HG03175 (cell line): Measurements from ENCODE around the gene UBL7.

Source experiments
- ATAC-seq: cut with Tn5 transposase; IDR thresholded peaks from one replicate; pipeline ENCODE4 v1.9.1; 2021; ENCODE audit warnings: mild to moderate bottlenecking, moderate library complexity; ENCODE audit not compliant: unreplicated experiment

UBL7 gene

DNA sequence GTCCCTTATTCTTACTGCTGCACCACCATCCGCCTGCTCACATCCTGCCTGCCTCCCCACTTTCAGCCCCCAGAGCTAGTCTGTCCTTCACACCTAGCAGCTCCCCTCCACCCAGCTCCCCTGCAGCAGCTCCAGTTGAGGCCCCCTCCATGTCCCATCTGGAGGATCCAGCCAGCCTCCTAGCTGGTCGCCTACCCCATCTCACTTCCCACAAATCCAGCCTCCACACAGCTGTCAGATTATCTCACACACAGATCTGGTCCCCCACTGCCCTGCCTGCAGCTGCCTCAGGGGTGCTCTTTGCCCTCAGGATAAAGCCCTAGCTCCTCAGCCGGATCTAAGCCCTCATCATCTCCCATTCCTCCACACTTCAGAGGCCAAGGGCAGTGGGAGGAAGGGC is 18.4 kb downstream of the UBL7 start:
- no peak for ATAC-seq

DNA sequence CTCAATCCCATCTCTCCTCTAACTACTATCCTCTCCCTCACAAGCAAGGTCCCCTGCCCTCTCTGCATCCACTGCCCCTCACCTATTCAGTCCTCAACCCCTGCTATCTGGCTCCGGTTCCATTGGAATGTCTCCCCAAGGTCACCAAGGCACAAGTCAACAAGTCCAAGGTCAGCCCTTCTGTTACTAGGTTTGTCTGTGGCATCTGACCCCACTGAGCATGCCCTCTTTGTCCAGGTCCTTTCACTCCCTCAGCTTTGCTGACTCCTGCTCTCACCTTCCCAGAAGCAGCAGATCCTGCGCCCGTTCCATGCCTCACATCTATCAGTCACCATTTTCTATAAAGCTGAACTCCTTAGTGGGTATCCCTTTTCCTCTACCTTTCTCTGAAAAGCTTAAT is 18.9 kb downstream of the UBL7 start:
- no peak for ATAC-seq

DNA sequence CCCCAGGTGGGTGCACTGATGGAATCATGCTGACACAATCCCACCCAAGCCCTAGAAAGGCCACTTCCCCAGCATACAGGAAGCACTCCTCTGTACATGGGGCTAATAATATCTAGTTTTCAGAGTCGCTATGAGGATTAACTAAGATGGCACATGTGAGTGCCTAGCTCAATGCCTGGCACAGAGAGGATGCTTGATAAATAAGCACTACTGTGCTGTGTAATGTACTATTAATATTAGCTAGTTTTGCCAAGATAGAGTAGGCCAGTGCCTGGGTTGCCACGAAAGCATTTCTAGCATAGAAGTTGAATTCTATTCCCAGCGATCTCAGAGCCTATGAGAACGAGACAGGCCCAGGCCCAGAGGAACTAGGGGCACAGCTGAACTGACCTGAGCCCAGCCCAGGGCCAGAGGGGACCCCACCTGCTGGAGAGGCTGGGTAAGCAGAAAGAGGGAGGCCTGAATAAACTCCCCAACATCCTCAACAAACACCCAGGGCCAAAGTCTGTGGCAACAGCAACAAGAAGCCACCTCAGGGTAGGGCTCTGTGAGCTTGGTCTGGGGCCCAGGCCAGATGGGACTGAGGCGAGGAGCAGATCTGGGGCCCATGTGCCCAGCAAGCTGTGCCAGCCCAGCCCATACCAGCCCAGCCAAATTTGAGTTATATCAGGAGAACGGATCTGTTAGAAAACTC is 19.6 kb downstream of the UBL7 start:
- no peak for ATAC-seq

DNA sequence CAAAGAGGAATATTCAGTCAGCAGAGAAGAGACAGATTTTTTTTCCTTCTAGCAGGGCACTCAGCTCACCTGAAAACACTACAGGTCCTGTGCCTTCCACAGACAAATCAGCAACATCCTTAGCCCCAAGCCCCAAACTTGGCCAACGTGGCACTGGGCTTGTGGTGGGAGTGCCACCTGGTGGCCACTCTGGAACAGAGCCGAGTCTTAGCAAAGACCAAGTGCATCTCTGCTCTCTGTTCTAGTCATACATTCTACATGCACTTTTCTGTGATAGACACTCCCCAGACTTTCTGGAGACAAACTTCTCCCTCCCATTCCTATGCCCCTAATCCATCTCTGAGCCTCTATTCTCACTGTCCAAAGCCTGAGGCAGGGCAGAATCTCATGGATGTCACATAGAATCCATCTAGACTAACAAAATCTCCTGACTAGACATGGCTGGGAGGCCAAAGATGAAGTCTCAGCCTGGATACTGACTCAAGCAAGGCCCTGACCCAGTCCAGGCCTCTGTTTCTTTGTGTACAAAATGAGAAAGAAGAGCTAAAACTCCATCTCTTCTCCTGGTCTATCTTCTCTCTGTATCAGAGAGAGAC is 22.1 kb downstream of the UBL7 start:
- peak; percentile 58 for ATAC-seq

DNA sequence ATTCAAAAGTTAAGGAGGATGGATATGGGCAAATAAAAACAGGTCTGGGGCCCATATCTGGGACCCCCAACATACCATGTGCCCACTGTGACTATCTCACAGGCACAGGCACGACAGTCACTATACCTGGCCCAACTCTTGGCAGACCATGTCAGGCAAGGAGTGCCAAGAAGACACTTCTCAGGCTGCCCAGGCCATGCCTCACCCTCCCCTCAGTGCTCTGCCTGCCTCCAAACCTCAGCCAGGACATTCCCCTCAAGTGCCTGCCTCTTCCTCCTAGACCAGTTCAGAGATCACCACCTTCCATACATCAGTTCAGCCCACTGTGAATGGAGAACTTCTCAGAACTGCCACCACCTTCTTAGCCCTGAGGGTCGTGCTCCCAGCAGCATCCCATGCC is 22.8 kb downstream of the UBL7 start:
- ATAC-seq = no peak

DNA sequence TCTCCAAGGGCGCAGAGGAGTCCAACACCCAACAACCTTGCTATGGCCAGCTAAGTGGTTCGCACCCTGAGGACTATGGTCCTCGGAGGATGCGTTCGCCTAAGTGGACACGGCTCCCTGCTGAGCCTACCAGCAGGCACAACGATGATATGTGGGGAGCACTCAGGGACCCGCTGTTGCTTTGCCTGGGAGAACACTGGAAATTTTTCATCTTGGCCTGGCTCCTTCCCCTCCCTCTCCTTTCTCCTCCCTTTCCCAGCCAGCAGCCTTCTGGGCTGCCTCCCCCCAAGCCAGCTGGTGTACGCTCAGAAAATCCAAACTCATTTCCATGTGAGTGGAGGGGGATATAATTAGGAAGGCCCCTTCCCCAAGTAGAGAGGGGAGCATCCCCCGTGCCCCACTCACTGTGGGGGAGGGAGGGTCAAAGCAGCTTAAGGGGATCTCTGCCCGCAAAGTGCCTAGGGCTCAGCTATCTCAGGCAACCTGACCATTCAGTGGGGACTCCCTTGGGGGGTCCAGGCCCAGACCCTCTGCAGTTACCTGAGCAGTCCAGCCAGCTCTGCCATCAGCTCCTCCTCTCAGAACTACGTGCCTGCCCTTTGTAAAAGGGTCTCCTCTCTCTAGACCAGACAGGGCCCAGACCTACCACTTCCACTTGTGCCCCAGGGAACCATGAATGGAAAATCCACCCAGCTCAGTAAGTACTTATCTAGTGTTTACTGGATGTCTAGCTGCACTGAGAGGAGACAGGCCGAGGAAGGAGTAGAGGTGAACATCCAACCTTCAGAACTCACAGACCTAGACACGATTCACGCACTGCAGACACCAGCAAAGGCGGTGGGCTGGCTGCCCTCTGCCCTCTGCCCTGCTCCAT is 26.5 kb downstream of the UBL7 start:
- ATAC-seq = no peak

DNA sequence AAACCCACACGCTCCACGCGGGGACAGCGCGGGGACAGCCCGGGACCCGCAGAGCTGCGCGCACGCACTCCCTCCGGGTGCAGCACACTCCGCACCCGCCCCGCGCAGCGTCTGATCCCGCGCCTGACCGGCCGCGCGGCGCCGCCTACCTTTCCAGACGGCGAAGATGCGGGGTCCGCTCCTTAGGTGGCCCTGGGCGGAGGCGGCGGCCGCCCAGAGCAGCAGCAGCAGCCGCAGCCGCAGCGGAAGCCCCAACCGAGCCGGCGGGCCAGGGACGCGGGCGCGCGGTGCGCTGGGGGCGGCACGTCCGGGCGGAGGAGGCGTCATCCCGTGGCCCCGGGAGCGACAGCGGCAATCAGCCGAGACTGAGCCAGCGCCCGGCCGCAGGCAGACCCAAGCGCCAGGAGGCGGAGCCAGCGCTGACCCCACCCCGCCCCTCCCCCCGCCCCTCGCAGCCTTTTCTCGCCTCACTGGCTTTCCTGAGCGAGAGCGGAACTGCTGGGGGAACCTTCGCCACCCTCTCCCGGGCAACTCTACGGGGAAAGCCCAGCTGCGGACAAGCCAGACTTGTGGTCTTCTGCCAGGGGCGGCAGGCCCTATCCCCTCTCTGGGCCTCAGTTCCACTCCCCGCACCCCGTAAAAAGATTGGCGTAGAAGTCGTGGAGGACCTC is 27.2 kb downstream of the UBL7 start, which contains the start of gene SEMA7A:
TSS of gene SEMA7A (minus strand) at position 367 of the 671 bp plus-strand sequence. CDS start at position 327, 40 bp downstream.
- peak; percentile 77 for ATAC-seq

DNA sequence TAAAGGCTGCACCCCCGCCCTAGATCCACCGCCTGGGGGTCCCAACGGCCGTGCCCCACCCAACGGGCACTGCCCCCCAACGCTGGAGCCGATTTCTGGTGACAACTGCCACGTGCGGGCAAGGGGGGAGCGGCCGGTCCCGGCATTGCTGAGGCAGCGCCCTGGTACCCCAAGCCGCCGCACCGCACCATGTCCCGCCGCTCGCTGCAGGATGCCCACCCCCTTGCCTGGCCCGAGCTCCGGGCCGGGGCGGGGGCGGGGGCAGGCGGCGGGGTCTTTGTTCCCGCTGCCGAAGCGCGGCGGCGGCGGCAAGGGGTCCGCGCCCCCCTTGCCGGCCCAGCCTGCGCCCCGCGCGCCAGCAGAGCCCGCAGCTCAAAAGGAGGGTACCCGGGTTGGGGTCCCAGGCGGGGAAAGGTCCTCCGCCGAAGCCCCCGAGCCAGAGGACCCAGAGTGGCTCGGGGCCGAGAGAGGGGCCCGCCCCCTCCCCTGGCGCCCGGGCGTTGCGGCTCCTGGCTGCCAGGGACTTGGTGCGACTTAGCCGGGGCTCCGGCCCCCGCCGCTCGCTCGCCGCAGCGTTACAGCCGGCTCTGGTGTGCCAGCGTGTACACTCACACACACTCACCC is 27.9 kb downstream of the UBL7 start:
- peak; percentile 9 for ATAC-seq

DNA sequence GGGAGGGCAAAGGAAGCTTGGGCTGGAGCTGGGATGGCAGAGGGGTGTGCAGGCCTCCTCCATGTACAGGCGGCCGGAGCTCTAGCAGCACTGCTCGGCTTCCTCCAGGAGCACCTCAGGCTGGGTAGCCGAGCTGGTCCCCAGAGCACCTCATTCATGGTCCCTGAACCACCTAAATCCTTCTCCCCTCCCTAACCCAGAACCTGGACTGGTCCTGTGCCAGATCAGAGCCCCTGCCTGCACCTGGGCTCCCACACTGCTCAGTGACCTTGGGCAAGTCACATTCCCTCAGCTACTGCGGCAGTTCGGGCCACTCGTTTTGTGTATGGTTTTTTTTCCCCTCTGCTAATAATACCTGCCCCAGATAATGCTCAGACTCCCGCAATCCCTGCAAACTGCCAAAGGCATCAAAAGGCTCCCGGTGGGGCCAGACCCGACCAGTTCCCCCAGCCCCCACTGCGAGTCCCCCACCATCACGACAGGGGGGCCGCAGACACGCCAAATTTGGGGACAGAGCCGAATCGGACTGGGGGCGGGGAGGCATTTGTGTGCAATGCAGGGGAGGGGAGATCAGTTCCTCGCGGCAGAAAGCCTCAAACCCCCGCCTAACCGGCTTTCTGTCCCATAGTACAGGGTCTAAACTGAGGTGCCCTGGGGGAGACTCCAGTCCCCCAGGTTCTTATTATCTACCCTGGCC is 28.5 kb downstream of the UBL7 start:
- no peak for ATAC-seq

DNA sequence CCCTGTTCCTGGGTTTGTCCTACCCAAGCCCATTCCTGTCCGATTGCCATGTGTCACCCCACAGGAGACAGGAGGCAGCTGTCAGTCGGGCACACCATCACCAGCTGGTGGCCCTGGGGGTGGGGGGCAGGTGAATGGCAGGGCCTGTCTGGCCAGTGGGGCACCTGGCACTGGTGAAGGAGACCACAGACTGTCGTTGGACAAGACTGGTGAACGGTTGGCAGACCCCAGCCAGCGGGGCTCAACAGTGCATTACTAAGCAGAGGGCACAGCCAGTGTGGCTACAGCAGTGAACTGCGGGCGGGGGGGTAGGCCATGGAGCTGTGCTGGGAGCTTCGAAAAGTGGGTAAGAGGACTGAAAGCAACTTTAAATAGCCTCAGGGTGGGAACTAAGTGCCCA is 29.3 kb downstream of the UBL7 start:
- no peak for ATAC-seq

DNA sequence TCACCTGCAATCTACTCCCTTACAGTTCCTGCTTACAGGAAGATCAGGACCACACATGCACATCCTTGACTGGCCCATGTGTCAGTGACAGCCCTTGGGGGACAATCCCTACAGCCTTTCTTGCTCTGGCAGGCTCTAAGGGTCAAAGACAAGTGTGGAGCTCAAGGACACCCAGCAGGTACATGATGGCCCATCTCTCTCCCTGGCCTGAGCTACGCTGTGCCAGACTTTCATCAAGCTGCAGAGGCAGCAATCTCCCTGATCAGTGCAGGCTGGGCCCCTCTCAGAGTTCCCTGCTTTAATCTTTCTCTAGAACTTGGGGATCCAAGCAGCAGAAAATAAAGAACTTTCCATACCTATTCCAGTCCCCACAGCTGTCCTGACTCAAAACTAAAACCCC is 29.8 kb downstream of the UBL7 start:
- no peak for ATAC-seq

DNA sequence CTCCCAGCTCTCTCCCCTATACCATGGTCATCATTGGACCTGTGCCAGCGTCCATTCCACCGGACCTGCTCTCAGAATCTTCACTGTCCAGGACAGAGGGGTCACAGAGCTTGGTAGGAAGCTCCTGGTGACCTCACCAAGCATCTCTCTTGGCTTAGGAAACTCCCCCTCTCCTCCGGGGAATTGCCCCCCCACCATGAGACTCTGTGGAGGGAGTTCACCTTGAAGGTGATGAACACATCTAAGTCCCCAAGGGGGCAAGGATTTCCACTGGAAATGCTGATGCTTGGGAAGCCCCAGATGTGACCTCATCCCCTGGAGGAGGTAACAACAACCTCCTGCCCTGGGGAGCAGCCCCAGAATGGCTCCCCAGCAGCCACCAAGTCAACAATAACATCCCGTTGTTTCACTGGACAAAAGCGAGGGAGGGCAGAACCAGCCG is 30.4 kb downstream of the UBL7 start:
- ATAC-seq = no peak

DNA sequence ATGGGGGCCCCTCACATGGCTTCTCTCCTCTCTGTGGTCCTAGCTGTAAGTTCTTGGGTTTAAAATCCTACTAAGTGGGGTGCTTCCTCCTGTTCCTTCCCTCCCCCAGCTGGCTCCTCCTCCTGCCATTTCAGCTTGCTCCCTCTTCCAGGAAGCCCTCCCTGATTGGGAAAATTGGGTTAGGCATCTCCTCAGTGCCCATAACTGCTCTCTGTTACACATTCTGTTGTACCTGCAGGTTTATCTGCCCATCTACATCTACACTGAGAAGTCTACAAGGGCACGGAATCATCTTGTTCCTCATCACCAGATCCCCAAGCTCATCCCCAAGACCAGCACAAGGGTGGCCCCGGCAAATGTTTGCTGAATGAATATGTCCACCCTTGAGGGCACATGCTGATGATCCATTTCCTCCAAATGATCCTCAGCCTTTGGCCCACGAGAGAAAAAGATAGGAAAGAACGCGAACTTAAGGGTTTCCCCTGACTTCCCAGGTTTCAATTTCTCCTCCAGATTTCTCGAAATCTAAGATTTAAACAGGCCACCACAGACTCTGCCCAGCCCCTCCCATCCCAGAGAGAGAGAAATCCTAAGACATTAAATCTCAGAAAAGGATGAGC is 31.1 kb downstream of the UBL7 start:
- no peak for ATAC-seq

DNA sequence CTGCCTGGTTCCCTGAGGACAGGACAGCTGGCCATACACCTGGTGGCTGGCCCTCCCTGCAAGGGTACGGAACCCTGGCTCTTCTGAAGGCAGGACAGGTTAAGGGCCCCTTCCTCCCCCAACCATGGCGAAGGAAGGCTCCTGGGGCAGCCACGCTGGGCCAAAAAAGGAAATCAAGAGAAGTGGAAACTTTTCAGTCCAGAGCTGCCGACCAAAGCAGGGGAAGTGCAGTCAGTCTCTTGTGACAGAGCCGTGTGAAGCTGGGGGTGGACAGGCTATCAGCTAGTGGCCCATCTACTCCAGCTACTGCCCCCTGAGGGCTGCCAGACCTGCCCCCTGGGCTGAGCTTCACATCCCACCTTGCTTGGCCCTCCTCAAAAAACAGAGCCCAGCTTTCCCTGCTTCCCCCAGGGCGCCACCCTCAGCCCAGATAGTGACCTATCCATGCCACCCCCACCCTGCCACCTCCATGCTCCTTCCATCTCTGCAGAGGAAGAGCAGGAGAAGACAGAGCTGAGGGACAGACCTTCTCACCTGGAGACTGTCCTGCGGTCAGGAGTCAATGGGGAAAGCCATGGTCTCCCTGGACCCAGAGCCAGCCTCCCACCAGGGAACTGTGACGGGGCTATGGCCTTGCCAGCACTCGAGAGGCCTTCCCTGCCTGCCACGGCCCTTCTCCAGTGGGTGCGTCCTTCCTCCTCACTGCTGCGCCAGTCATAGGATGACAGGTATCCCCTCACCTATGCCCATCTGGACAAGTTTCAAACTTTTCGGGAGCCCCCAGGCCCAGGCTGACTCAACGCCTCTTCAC is 31.8 kb downstream of the UBL7 start:
- no peak for ATAC-seq

DNA sequence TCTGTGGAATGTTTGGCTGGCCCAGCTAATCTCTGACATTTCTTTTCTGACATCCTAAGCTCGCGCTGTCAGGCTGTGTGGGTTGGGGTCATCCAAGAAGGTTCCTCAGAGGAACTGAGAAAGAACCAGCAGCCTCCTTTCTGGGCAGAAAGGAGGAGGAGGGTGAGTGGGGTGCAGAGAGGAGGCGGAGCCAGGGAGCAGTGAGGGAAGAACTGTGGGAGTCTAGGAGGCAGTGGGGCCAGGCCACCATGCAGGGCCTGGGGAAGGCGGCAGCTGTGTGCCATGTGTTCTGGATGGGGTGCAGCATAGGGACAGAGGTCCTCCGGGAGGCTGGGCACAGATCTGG is 32.5 kb downstream of the UBL7 start:
- ATAC-seq = no peak

DNA sequence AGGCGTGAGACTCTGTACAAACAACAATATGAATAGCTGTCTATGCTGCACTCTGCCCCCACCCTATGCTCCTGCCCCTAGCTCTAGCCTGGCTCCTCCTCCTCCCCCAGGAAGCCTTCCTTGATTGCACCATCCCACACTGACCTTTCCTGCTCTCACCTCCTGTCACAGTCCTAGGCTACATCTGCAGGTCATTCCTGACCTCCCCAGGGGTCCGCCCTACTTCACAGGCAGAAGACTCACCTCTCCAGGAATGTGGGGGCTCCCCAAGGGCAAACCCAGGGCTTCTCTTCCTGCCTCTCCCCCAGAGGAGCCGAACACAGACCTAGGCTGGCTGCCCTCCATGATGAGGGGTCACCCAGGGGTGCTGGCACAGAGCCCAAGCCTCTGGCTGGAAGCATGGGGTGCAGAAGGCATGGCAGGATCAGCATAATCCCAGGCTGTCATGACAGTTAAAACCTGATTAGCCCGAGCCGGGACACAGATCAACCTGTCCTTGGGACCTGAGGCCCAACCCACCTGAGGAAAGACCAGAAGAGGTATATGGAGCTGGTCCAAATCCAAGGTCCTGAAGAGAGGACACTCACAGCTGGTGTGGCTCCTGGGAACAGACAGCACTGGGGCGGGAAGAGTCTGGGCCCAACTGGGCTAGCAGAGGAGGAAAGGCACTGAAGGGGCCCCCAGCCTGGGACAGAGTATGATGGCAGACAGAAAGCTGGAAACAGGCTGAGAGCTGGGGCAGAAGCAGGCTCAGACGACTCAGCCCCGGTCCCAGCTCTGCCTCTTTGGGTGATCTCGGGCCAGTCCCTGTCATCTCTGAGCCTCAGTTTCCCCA is 33.1 kb downstream of the UBL7 start:
- ATAC-seq = no peak

DNA sequence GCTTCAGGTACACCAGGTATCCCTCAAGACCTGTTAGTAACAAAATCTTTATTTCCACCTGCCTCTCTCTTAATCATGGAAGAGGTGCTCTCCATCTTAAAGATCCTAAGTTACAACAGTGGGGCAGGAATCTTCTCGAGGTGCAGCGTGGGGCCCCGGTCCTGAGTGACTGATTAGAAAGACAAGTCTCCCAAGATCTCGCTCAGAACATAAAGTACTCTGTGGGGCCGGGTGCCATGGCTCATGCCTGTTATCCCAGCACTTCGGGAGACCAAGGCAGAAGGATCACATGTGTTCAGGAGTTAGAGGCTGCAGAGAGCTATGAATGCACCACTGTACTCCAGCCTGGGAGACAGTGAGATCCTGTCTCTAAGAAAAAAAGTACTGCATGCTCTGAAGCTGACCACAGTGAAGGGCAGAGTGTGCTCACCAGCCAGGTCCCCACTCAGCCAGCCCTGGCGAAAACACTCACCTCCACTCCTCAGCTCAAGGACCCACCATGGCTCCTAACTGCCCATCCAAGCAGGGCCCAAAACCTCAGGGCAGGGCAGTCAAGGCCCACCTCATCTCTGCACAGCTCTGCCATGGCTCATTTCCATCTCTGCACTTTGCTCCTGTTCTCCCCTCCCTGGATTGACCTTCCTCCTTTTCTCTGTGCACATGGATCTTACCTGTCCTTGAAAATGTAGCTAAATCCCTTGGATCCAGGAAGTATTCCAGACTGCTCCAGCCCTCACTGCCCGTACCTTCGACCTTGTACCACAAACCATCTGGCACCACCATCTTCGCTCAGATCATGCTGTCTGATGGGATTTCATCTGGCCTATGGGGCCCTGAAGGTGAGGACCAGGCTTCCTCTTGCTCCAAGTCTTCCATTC is 34.3 kb downstream of the UBL7 start:
- ATAC-seq = no peak
